ENCODE measurements around the gene HTT. TPM values are rescaled to one million over a fixed set of nuclear protein-coding genes. Genes with fewer than 3 reads are reported as not detected.

The HTT gene
- total RNA-seq, 3 donors from 2014 or later (not counting 1 experiment from before 2014, with no cell fraction given), result 132 to 175 (median 165) TPM

GRCh38 chr4:3212391-3213105 lies 138.1 kb downstream of the HTT start:
- Mint-ChIP-seq H3K9me3 (no peaks in the 10 kb centered on the region), H3K4me3 (no peak overlapping the region), H3K27me3 (ENCODE audit: low read depth in 2 of 2) (no peaks in the 10 kb centered on the region), H3K36me3 (peaks cover 22% of the 10 kb centered on the region), H3K4me1 (peaks cover 7 to 8% of the 10 kb centered on the region in 2 donors), H3K27ac (no peak overlapping the region)
- Histone ChIP-seq H3K4me3 (ENCODE audit: low read length) (no peak overlapping the region), H3K36me3 (ENCODE audit: control insufficient read depth, insufficient read depth, low read length) (peaks cover 86% of the 10 kb centered on the region), H3K9me3 (ENCODE audit: control insufficient read depth, insufficient read depth, low read length) (no peaks in the 10 kb centered on the region), H3K4me1 (ENCODE audit: control insufficient read depth, insufficient read depth, low read length) (no peaks in the 10 kb centered on the region), H3K27me3 (ENCODE audit: control insufficient read depth, insufficient read depth, low read length) (no peaks in the 10 kb centered on the region), H3K27ac (ENCODE audit: low read length) (no peak overlapping the region)
- TF ChIP-seq CTCF (IDR thresholded peaks at IDR 0.05), result no peak
- ATAC-seq, result no peak
- peak in 1 of 2 donors; percentile 7 for DNase-seq
- intact Hi-C loops (cut with micrococcal nuclease), result no loop called here
- WGBS (ENCODE audit: insufficient coverage), result 92% methylated on average over 12 of the region's 12 CpGs

- ATAC-seq (no peak), DNase-seq (no peak)
- peaks cover 86% of the 10 kb centered on the region for H3K36me3 ChIP-seq (ENCODE audit: control insufficient read depth, insufficient read depth, low read length)
- H3K36me3 Mint-ChIP-seq, result peaks cover 18% of the 10 kb centered on the region
- no peak overlapping the region for H3K4me3 ChIP-seq (ENCODE audit: low read length)
- no peak overlapping the region for H3K27ac ChIP-seq (ENCODE audit: low read length)
- H3K27me3 ChIP-seq (ENCODE audit: control insufficient read depth, insufficient read depth, low read length), result no peaks in the 10 kb centered on the region
- H3K4me3 Mint-ChIP-seq, result no peak overlapping the region
- intact Hi-C loops (cut with micrococcal nuclease), result no loop called here
- H3K27me3 Mint-ChIP-seq (ENCODE audit: low read depth in 2 of 2), result no peaks in the 10 kb centered on the region
- 100% methylated on average over 3 of the region's 4 CpGs for WGBS (ENCODE audit: insufficient coverage)
- H3K27ac Mint-ChIP-seq, result no peak overlapping the region
- H3K9me3 Mint-ChIP-seq, result no peaks in the 10 kb centered on the region
- H3K9me3 ChIP-seq (ENCODE audit: control insufficient read depth, insufficient read depth, low read length), result no peaks in the 10 kb centered on the region
- peaks cover 3 to 5% of the 10 kb centered on the region in 2 donors for H3K4me1 Mint-ChIP-seq
- TF ChIP-seq CTCF (IDR thresholded peaks at IDR 0.05), result no peak
- no peaks in the 10 kb centered on the region for H3K4me1 ChIP-seq (ENCODE audit: control insufficient read depth, insufficient read depth, low read length)
Measured at GRCh38 chr4:3213106-3213425, 138.6 kb downstream of the HTT start.

- Mint-ChIP-seq H3K4me1 (peaks cover 4% of the 10 kb centered on the region in 2 donors), H3K27ac (no peak overlapping the region), H3K27me3 (ENCODE audit: low read depth in 2 of 2) (no peaks in the 10 kb centered on the region), H3K36me3 (peaks cover 12% of the 10 kb centered on the region), H3K9me3 (no peaks in the 10 kb centered on the region), H3K4me3 (no peak overlapping the region)
- no peak for TF ChIP-seq CTCF (IDR thresholded peaks at IDR 0.05)
- intact Hi-C loops (cut with micrococcal nuclease), result no loop called here
- H3K4me3 ChIP-seq (ENCODE audit: low read length), result no peak overlapping the region
- DNase-seq (no peak), ATAC-seq (no peak)
- H3K27me3 ChIP-seq (ENCODE audit: control insufficient read depth, insufficient read depth, low read length), result no peaks in the 10 kb centered on the region
- no peaks in the 10 kb centered on the region for H3K9me3 ChIP-seq (ENCODE audit: control insufficient read depth, insufficient read depth, low read length)
- no peaks in the 10 kb centered on the region for H3K4me1 ChIP-seq (ENCODE audit: control insufficient read depth, insufficient read depth, low read length)
- 98% methylated on average over 15 of the region's 15 CpGs for WGBS (ENCODE audit: insufficient coverage)
- H3K36me3 ChIP-seq (ENCODE audit: control insufficient read depth, insufficient read depth, low read length), result peaks cover 85% of the 10 kb centered on the region
- no peak overlapping the region for H3K27ac ChIP-seq (ENCODE audit: low read length)
Measured at GRCh38 chr4:3213661-3214250, 139.3 kb downstream of the HTT start.
